ENCODE results near the gene EEFSEC. TPM values are rescaled to one million over a fixed set of nuclear protein-coding genes. Genes with fewer than 3 reads are reported as not detected.

Gene EEFSEC
- total and polyA plus RNA-seq, 2 experiments from 2014 or later, result 10.1 to 16.2 TPM

- ATAC-seq (no peak), DNase-seq (ENCODE audit: low spot score) (no peak)
- Histone ChIP-seq H3K4me1 (ENCODE audit: insufficient read depth) (no peaks in the 10 kb centered on the region), H2AFZ (no peak overlapping the region), H3K27ac (ENCODE audit: low read depth) (no peak overlapping the region), H3K79me2 (replicated peaks; ENCODE audit: insufficient read depth) (no peaks in the 10 kb centered on the region), H3K36me3 (ENCODE audit: insufficient read depth) (no peaks in the 10 kb centered on the region), H3K4me2 (no peak overlapping the region), H3K9me2 (ENCODE audit: insufficient read depth) (no peaks in the 10 kb centered on the region), H4K20me1 (replicated peaks; ENCODE audit: insufficient read depth) (no peaks in the 10 kb centered on the region), H3K4me3 (no peak overlapping the region), H3K27me3 (ENCODE audit: insufficient read depth) (no peaks in the 10 kb centered on the region), H3F3A (replicated peaks; ENCODE audit: low read depth) (no peaks in the 10 kb centered on the region)
- no peaks in the 10 kb centered on the region for H3K9me3 Mint-ChIP-seq
- no peaks in the 10 kb centered on the region for H3K4me1 Mint-ChIP-seq
- no peaks in the 10 kb centered on the region for H3K36me3 Mint-ChIP-seq (ENCODE audit: low read depth)
- peaks cover 2% of the 10 kb centered on the region for H3K27me3 Mint-ChIP-seq (ENCODE audit: insufficient read depth, low read depth, poor library complexity)
- H3K4me3 Mint-ChIP-seq, result no peak overlapping the region
- no peak for TF ChIP-seq NANOG (IDR thresholded peaks at IDR 0.05; ENCODE audit: borderline replicate concordance)
- TF ChIP-seq ZNF331 (CRISPR knock-in tag; IDR thresholded peaks at IDR 0.05; ENCODE audit: low read depth), result no peak
- TF ChIP-seq ZNF462 (CRISPR knock-in tag; IDR thresholded peaks at IDR 0.05), result no peak
- no peak for TF ChIP-seq CTCF (conservative IDR thresholded peaks at IDR 0.05; ENCODE audit: low read depth in 2 of 2)
- no peak for TF ChIP-seq ETS1 (IDR thresholded peaks at IDR 0.05)
- no peak for TF ChIP-seq ZNF114 (CRISPR knock-in tag; IDR thresholded peaks at IDR 0.05)
- TF ChIP-seq CREB1 (CRISPR knock-in tag; IDR thresholded peaks at IDR 0.05; ENCODE audit: low read depth), result no peak
- TF ChIP-seq STAT1 (IDR thresholded peaks at IDR 0.05; ENCODE audit: unreplicated experiment), result no peak
- TF ChIP-seq EZH2phosphoT487 (IDR thresholded peaks at IDR 0.05; ENCODE audit: unreplicated experiment), result no peak
- TF ChIP-seq REST (IDR thresholded peaks at IDR 0.05; ENCODE audit: unreplicated experiment), result no peak
- TF ChIP-seq JUNB (IDR thresholded peaks at IDR 0.05; ENCODE audit: unreplicated experiment), result no peak
- TF ChIP-seq POLR2AphosphoS5 (IDR thresholded peaks at IDR 0.05; ENCODE audit: low read depth), result no peak
- no peak for TF ChIP-seq EZH2 (IDR thresholded peaks at IDR 0.05; ENCODE audit: low read depth, unreplicated experiment)
- no peak overlapping the region for H3K27ac Mint-ChIP-seq
Observed at GRCh38 chr3:128319107-128319506, 165.8 kb downstream of the EEFSEC start.
